Measurements from ENCODE around the gene GRID2IP. TPM values are rescaled to one million over a fixed set of nuclear protein-coding genes. Genes with fewer than 3 reads are reported as not detected.

The GRID2IP gene
- total and polyA plus RNA-seq, 2 of the 8 experiments (the other 6 are each of a cell fraction or from before 2014, with no cell fraction given), result 0.80 to 1.3 TPM

DNA sequence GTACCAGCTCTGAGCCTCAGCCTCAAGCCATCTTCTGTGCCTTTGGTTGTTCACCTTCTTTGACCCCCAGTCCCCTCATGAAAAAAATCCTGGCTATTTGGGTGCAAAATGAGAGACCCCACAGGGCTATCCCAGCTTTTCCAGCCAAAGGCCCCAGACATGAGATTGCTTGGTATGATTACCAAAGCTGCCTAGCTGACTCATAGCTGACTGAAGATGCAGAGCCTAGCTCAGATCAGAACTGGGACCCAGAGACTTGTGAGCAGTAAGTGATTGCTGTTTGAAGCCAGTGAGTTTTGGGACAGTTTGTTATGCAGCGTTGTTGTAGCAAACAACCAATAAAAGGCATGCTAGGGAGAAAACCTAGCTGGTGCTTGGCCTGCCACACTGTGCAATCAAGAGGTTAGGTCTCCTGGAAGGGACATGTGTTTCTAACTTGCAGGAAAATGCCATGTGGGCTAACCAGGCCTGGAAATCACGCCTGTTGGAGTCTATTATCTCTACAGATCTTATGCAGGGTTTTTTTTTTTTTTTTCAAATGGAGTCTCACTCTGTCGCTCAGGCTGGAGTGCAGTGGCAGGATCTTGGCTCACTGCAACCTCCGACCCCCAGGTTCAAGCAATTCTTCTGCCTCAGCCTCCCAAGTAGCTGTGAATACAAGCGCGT is 55.5 kb downstream of the GRID2IP start:
- Histone ChIP-seq H2BK15ac (ENCODE audit: low read length) (no peak overlapping the region), H3K27me3 (replicated peaks in 1 of 4; ENCODE audit: control insufficient read depth in 3 of 4, extremely low read depth in 1 of 4, insufficient read depth in 3 of 4, low read length in 3 of 4) (no peaks in the 10 kb centered on the region), H4K8ac (ENCODE audit: extremely low read depth, insufficient read depth, low read length) (no peak overlapping the region), H2BK20ac (ENCODE audit: low read length) (no peak overlapping the region), H2AFZ (ENCODE audit: low read length) (no peak overlapping the region), H3K79me1 (ENCODE audit: low read depth, low read length) (no peaks in the 10 kb centered on the region), H3K23me2 (ENCODE audit: low read depth, low read length) (no peaks in the 10 kb centered on the region), H2BK12ac (ENCODE audit: low read depth, low read length) (no peak overlapping the region), H3K23ac (ENCODE audit: insufficient read length) (no peak overlapping the region), H3K14ac (ENCODE audit: insufficient read length) (no peak overlapping the region), H3K4ac (replicated peaks; ENCODE audit: insufficient read length, low read depth, low read length) (no peak overlapping the region), H2AK5ac (ENCODE audit: low read depth, low read length) (no peak overlapping the region), H2BK120ac (replicated peaks; ENCODE audit: low read depth, low read length) (no peak overlapping the region), H3K56ac (replicated peaks; ENCODE audit: insufficient read length, low read depth, low read length) (no peak overlapping the region), H4K5ac (ENCODE audit: insufficient read length, low read depth, low read length) (no peak overlapping the region), H4K20me1 (replicated peaks in 1 of 2; ENCODE audit: control insufficient read depth in 1 of 2, insufficient read depth in 2 of 2, low read length in 2 of 2) (no peaks in the 10 kb centered on the region), H3K18ac (ENCODE audit: extremely low read depth, low read length) (no peak overlapping the region), H3K9me3 (ENCODE audit: insufficient read depth in 2 of 2, low read depth in 1 of 2, low read length in 1 of 2) (no peaks in the 10 kb centered on the region), H2BK5ac (ENCODE audit: low read depth, low read length) (no peak overlapping the region), H3K4me1 (replicated peaks in 1 of 4; ENCODE audit: control insufficient read depth in 3 of 4, insufficient read depth in 4 of 4, low read length in 3 of 4) (no peaks in the 10 kb centered on the region), H3K27ac (ENCODE audit: low read depth, low read length) (no peak overlapping the region), H3K9ac (replicated peaks in 1 of 4; ENCODE audit: extremely low read depth in 1 of 4, low read depth in 3 of 4, low read length in 3 of 4) (0 out of 7 replicates have a peak overlapping the region, but pooled peaks of 1 of the 4 experiments have one; percentile 37), H3K79me2 (ENCODE audit: control insufficient read depth in 1 of 2, insufficient read depth in 2 of 2, low read length in 2 of 2) (no peaks in the 10 kb centered on the region), H3K4me2 (ENCODE audit: insufficient read depth in 1 of 2, low read depth in 2 of 2, low read length in 2 of 2) (no peak overlapping the region), H4K91ac (replicated peaks; ENCODE audit: insufficient read length, low read length) (no peak overlapping the region), H3K36me3 (ENCODE audit: control insufficient read depth in 2 of 4, insufficient read depth in 4 of 4, low read length in 3 of 4) (no peaks in the 10 kb centered on the region; a peak in 1 of 8 replicates), H3K4me3 (ENCODE audit: extremely low read depth in 1 of 4, insufficient read depth in 2 of 4, low read depth in 3 of 4, low read length in 4 of 4) (no peak overlapping the region)
- no peak for TF ChIP-seq CREB1 (IDR thresholded peaks at IDR 0.05)
- no peak for TF ChIP-seq BRCA1 (IDR thresholded peaks at IDR 0.05; ENCODE audit: low read depth, low read length)
- no peak for TF ChIP-seq SIN3A (conservative IDR thresholded peaks at IDR 0.05 in 1 of 2, IDR thresholded peaks at IDR 0.05 in 1 of 2; ENCODE audit: low read depth in 1 of 2, low read length in 2 of 2)
- no peak for TF ChIP-seq TEAD4 (IDR thresholded peaks at IDR 0.05; ENCODE audit: low read depth, low read length)
- TF ChIP-seq TBP (IDR thresholded peaks at IDR 0.05; ENCODE audit: low read depth, low read length), result no peak
- no peak for TF ChIP-seq SUZ12 (IDR thresholded peaks at IDR 0.05; ENCODE audit: low read length)
- TF ChIP-seq CBX8 (IDR thresholded peaks at IDR 0.05; ENCODE audit: borderline replicate concordance, low read depth, low read length), result no peak
- TF ChIP-seq EP300 (IDR thresholded peaks at IDR 0.05; ENCODE audit: borderline replicate concordance in 1 of 2, low read depth in 2 of 2, low read length in 2 of 2), result no peak
- TF ChIP-seq JUN (IDR thresholded peaks at IDR 0.05; ENCODE audit: low read depth, low read length), result no peak
- TF ChIP-seq TAF1 (IDR thresholded peaks at IDR 0.05; ENCODE audit: low read depth, low read length), result no peak
- no peak for TF ChIP-seq EZH2 (IDR thresholded peaks at IDR 0.05; ENCODE audit: low read depth, low read length, severe bottlenecking)
- TF ChIP-seq, protein P1, sequence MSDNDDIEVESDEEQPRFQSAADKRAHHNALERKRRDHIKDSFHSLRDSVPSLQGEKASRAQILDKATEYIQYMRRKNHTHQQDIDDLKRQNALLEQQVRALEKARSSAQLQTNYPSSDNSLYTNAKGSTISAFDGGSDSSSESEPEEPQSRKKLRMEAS (IDR thresholded peaks at IDR 0.05), result no peak
- FAIRE-seq, result no peak
- ChIA-PET POLR2A (ENCODE audit: partially characterized antibody) (interaction anchor here (1.0 to 1.4 kb wide), 4 partner anchors 9 to 48 kb away, joined by 3 to 4 read pairs (median 3); partner anchors contain the start of gene DAGLB), CTCF (ENCODE audit: partially characterized antibody) (no interaction called here)
- WGBS, 2 experiments (ENCODE audit: extremely low coverage in 1 of 2, insufficient coverage in 1 of 2, insufficient read length in 1 of 2, insufficient replicate concordance in 2 of 2, low coverage in 1 of 2, low lambda C conversion rate in 2 of 2, missing lambda C conversion rate in 1 of 2), result 92% methylated on average over 4 of the region's 6 CpGs; no CpG with 5 or more reads in 1 of the 2 experiments
- DNase-seq (ENCODE audit: low read depth in 1 of 2, low spot score in 2 of 2), result no peak
